GM23338 (cell line): ENCODE data around the gene NLRX1. TPM values are rescaled to one million over a fixed set of nuclear protein-coding genes. Genes with fewer than 3 reads are reported as not detected.

Experiments
- ATAC-seq: fragments of 200-7000 bp; cut with Tn5 transposase; 3 replicates; pipeline ENCODE4 v1.9.1; 2020
- DNase-seq: peaks from one replicate; pipeline ENCODE4 v3.0.0-alpha.2; 2015; ENCODE audit warnings: low spot score
- H2AFZ ChIP-seq: fragments of 200-600 bp; sonication (generic); 2 replicates; pipeline ENCODE4 v1.8.0; 2016; ENCODE audit warnings: antibody characterized with exemption, mild to moderate bottlenecking, moderate library complexity
- H3F3A ChIP-seq: fragments of 200-600 bp; sonication (generic); replicated peaks from 2 replicates; pipeline ENCODE4 v1.8.0; 2017; ENCODE audit warnings: antibody characterized with exemption, mixed run types, low read depth
- H3K27ac ChIP-seq: fragments of 200-600 bp; sonication (generic); 2 replicates; pipeline ENCODE4 v1.6.1; 2016; ENCODE audit warnings: low read depth
- H3K27me3 ChIP-seq: fragments of 200-600 bp; sonication (generic); 2 replicates; pipeline ENCODE4 v1.8.0; 2016; ENCODE audit warnings: mild to moderate bottlenecking, mixed run types, moderate library complexity; ENCODE audit not compliant: insufficient read depth
- H3K36me3 ChIP-seq: fragments of 200-600 bp; sonication (generic); 2 replicates; pipeline ENCODE4 v1.8.0; 2016; ENCODE audit warnings: mild to moderate bottlenecking; ENCODE audit not compliant: insufficient read depth
- H3K4me1 ChIP-seq: fragments of 200-600 bp; sonication (generic); 2 replicates; pipeline ENCODE4 v1.8.0; 2016; ENCODE audit warnings: mild to moderate bottlenecking, moderate library complexity; ENCODE audit not compliant: insufficient read depth
- H3K4me2 ChIP-seq: fragments of 200-600 bp; sonication (generic); 2 replicates; pipeline ENCODE4 v1.7.1; 2017; ENCODE audit warnings: mixed run types
- H3K4me3 ChIP-seq: fragments of 200-600 bp; sonication (generic); 2 replicates; pipeline ENCODE4 v1.6.1; 2016; ENCODE audit warnings: mixed run types
- H3K79me2 ChIP-seq: fragments of 200-600 bp; sonication (generic); replicated peaks from 2 replicates; pipeline ENCODE4 v1.8.0; 2017; ENCODE audit warnings: mild to moderate bottlenecking; ENCODE audit not compliant: insufficient read depth
- H3K9me2 ChIP-seq: fragments of 200-600 bp; sonication (generic); 2 replicates; pipeline ENCODE4 v1.8.0; 2017; ENCODE audit not compliant: insufficient read depth
- H4K20me1 ChIP-seq: fragments of 200-600 bp; sonication (generic); replicated peaks from 2 replicates; pipeline ENCODE4 v1.8.0; 2017; ENCODE audit warnings: mild to moderate bottlenecking; ENCODE audit not compliant: insufficient read depth
- H3K27ac Mint-ChIP-seq: 2 replicates; pipeline ENCODE4 v1.8.0; 2020; ENCODE audit warnings: inconsistent platforms, mild to moderate bottlenecking, moderate library complexity, mixed read lengths
- H3K27me3 Mint-ChIP-seq: 3 replicates; pipeline ENCODE4 v1.8.0; 2022; ENCODE audit warnings: low read depth, mild to moderate bottlenecking, moderate library complexity, mixed read lengths, inconsistent platforms; ENCODE audit not compliant: insufficient read depth, poor library complexity
- H3K36me3 Mint-ChIP-seq: 3 replicates; pipeline ENCODE4 v1.8.0; 2021; ENCODE audit warnings: low read depth, mild to moderate bottlenecking, inconsistent platforms, moderate library complexity, mixed read lengths
- H3K4me1 Mint-ChIP-seq: 3 replicates; pipeline ENCODE4 v1.8.0; 2020; ENCODE audit warnings: mild to moderate bottlenecking, inconsistent platforms, mixed read lengths
- H3K4me3 Mint-ChIP-seq: 3 replicates; pipeline ENCODE4 v1.8.0; 2021; ENCODE audit warnings: moderate library complexity, mild to moderate bottlenecking, inconsistent platforms, mixed read lengths
- H3K9me3 Mint-ChIP-seq: 3 replicates; pipeline ENCODE4 v1.8.0; 2020; ENCODE audit warnings: moderate library complexity, mild to moderate bottlenecking, inconsistent platforms, mixed read lengths
- CREB1 ChIP-seq: fragments of 250-450 bp; sonication (Bioruptor Pico); IDR thresholded peaks from 2 replicates; pipeline ENCODE4 v1.5.0; 2020; ENCODE audit warnings: low read depth, mild to moderate bottlenecking, moderate library complexity
- CTCF ChIP-seq, 2 experiments: fragments of 200-600 bp in 1 of 2; sonication (generic) in 1 of 2; conservative IDR thresholded peaks; 2 replicates each; pipeline versions ENCODE4 v1.5.1 to v1.6.1; 2016 to 2017; ENCODE audit warnings: antibody characterized with exemption in 2 of 2, low read depth in 2 of 2, mild to moderate bottlenecking in 2 of 2, moderate library complexity in 1 of 2
- ETS1 ChIP-seq: IDR thresholded peaks from 2 replicates; pipeline ENCODE4 v1.6.1; 2016; ENCODE audit warnings: antibody characterized with exemption
- EZH2 ChIP-seq: fragments of 200-600 bp; sonication (generic); IDR thresholded peaks from one replicate; pipeline ENCODE4 v1.8.0; 2017; ENCODE audit warnings: antibody characterized with exemption, mild to moderate bottlenecking, low read depth; ENCODE audit not compliant: unreplicated experiment
- NANOG ChIP-seq: IDR thresholded peaks from 2 replicates; pipeline ENCODE4 v1.6.1; 2016; ENCODE audit warnings: antibody characterized with exemption, borderline replicate concordance
- POLR2AphosphoS5 ChIP-seq: IDR thresholded peaks from 2 replicates; pipeline ENCODE4 v1.6.1; 2016; ENCODE audit warnings: antibody characterized with exemption, low read depth
- REST ChIP-seq: IDR thresholded peaks from one replicate; pipeline ENCODE4 v1.6.1; 2018; ENCODE audit warnings: antibody characterized with exemption; ENCODE audit not compliant: unreplicated experiment
- ZNF114 ChIP-seq: fragments of 250-450 bp; sonication (Bioruptor Pico); IDR thresholded peaks from 2 replicates; pipeline ENCODE4 v1.5.0; 2020; ENCODE audit warnings: mild to moderate bottlenecking, moderate library complexity
- ZNF331 ChIP-seq: fragments of 250-450 bp; sonication (Bioruptor Pico); IDR thresholded peaks from 2 replicates; pipeline ENCODE4 v1.5.0; 2020; ENCODE audit warnings: low read depth, mild to moderate bottlenecking, moderate library complexity
- ZNF462 ChIP-seq: fragments of 250-450 bp; sonication (Bioruptor Pico); IDR thresholded peaks from 2 replicates; pipeline ENCODE4 v1.5.0; 2020; ENCODE audit warnings: mild to moderate bottlenecking, moderate library complexity
- polyA plus RNA-seq: library from polyadenylated mRNA; unstranded; fragments of >200 nt; fragmentation: Nextera tagmentation; extraction: Ambion mirVana; gene quantifications from 2 replicates; pipeline ENCODE4 v1.2.1, GENCODE V29; 2016
- total RNA-seq: library from RNA; depleted of rRNA; stranded (reverse); fragments of >200 nt; shearing (Covaris generic); gene quantifications from 2 replicates; pipeline ENCODE4 v1.2.3, GENCODE V29; 2014

NLRX1 gene
- total and polyA plus RNA-seq, 2 experiments from 2014 or later = 2.8 to 13.8 TPM

- no peak for TF ChIP-seq ZNF462
- TF ChIP-seq ETS1 = no peak
Measured at GRCh38 chr11:119145551-119145950, 23.0 kb upstream of the NLRX1 start (continued).

- Mint-ChIP-seq H3K36me3 (no peaks in the 10 kb centered on the region; the same call in 2 of the 3 replicates), H3K27ac (no peak overlapping the region), H3K9me3 (no peaks in the 10 kb centered on the region; the same call in 2 of the 3 replicates), H3K4me3 (peak overlapping the region; percentile 81), H3K27me3 (peaks cover 56% of the 10 kb centered on the region), H3K4me1 (peaks cover 24% of the 10 kb centered on the region)
- Histone ChIP-seq H3F3A (0 out of 2 replicates have a peak, but pooled peaks cover 20% of the 10 kb centered on the region), H3K9me2 (no peaks in the 10 kb centered on the region), H2AFZ (peak overlapping the region; percentile 99), H3K4me3 (peak overlapping the region; percentile 84; the same call in 1 of the 2 replicates), H3K27ac (no peak overlapping the region), H3K27me3 (peaks cover 64% of the 10 kb centered on the region), H3K4me1 (peaks cover 15% of the 10 kb centered on the region), H4K20me1 (no peaks in the 10 kb centered on the region), H3K4me2 (peak overlapping the region; percentile 96), H3K79me2 (no peaks in the 10 kb centered on the region), H3K36me3 (no peaks in the 10 kb centered on the region)
- DNase-seq = peak; percentile 66
- ATAC-seq = peak; percentile 12
- TF ChIP-seq NANOG = no peak
- no peak for TF ChIP-seq POLR2AphosphoS5
- no peak for TF ChIP-seq REST
- no peak for TF ChIP-seq EZH2
- TF ChIP-seq CTCF (conservative IDR thresholded peaks at IDR 0.05; ENCODE audit: low read depth in 2 of 2) = no peak
- TF ChIP-seq ZNF114 (CRISPR knock-in tag) = no peak
- TF ChIP-seq CREB1 (CRISPR knock-in tag) = no peak
- TF ChIP-seq ZNF331 (CRISPR knock-in tag) = no peak
- TF ChIP-seq ETS1 = no peak
Measured at GRCh38 chr11:119147604-119148333, 20.8 kb upstream of the NLRX1 start.
